ENCODE measurements around the gene CARS1.

DNA sequence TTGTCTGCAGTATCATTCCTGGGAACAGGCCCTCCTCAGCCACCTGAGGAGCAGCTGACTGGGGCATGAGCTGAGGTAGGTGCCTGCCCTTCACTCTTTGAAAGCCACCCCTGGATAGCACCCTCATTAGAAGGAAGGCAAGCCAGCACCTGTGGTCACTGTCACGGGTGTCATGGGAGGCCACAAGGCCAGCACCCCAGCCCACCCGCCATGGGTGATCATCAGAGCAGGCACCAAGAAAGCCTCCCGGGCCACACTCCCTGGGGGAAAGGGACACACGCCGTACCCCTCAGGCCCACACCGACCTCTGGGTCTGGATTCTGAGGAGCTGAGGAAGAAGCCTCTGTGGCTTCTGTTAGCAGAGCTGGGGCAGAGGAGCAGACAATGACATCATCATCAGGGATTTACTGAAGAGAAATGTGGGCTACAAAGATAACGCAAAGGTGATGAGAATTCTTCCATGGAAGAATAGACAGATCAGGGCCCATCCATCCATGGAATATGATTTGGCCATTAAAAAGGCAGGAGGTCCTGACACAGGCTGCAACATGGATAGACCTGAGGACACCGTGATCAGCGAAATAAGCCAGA is 48.4 kb downstream of the CARS1 start:
- TF ChIP-seq, protein P1, sequence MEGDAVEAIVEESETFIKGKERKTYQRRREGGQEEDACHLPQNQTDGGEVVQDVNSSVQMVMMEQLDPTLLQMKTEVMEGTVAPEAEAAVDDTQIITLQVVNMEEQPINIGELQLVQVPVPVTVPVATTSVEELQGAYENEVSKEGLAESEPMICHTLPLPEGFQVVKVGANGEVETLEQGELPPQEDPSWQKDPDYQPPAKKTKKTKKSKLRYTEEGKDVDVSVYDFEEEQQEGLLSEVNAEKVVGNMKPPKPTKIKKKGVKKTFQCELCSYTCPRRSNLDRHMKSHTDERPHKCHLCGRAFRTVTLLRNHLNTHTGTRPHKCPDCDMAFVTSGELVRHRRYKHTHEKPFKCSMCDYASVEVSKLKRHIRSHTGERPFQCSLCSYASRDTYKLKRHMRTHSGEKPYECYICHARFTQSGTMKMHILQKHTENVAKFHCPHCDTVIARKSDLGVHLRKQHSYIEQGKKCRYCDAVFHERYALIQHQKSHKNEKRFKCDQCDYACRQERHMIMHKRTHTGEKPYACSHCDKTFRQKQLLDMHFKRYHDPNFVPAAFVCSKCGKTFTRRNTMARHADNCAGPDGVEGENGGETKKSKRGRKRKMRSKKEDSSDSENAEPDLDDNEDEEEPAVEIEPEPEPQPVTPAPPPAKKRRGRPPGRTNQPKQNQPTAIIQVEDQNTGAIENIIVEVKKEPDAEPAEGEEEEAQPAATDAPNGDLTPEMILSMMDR (IDR thresholded peaks at IDR 0.05), result no peak
- TF ChIP-seq POLR2A (IDR thresholded peaks at IDR 0.05), result no peak

All from body of pancreas (tissue), 4 donors.